ENCODE data around the gene TMEM209.
A peak's percentile ranks its signal among the peaks of the same experiment; 100 is the strongest.

The TMEM209 gene

GRCh38 chr7:130143334-130143732 lies 61.9 kb downstream of the TMEM209 start:
- peaks cover 12% of the 10 kb centered on the region for H3K27me3 ChIP-seq
- TF ChIP-seq CTCF (IDR thresholded peaks at IDR 0.05) = no peak
- H3K9me3 ChIP-seq = no peaks in the 10 kb centered on the region
- H3K36me3 ChIP-seq = no peaks in the 10 kb centered on the region
- no peak overlapping the region for H3K4me3 ChIP-seq (ENCODE audit: low read depth in 1 of 2, low read length in 1 of 2)
- H3K4me1 ChIP-seq (ENCODE audit: control insufficient read depth in 1 of 2, insufficient read depth in 1 of 2, low read depth in 1 of 2, low read length in 1 of 2) = peaks cover 10 to 11% of the 10 kb centered on the region in 2 experiments
- H3K27ac ChIP-seq = no peak overlapping the region

GRCh38 chr7:130142654-130143333 lies 62.4 kb downstream of the TMEM209 start:
- H3K27ac ChIP-seq = no peak overlapping the region
- H3K9me3 ChIP-seq = no peaks in the 10 kb centered on the region
- TF ChIP-seq CTCF (IDR thresholded peaks at IDR 0.05) = no peak
- no peaks in the 10 kb centered on the region for H3K36me3 ChIP-seq
- H3K4me1 ChIP-seq (ENCODE audit: control insufficient read depth in 1 of 2, insufficient read depth in 1 of 2, low read depth in 1 of 2, low read length in 1 of 2) = peaks cover 10 to 11% of the 10 kb centered on the region in 2 experiments
- H3K4me3 ChIP-seq (ENCODE audit: low read depth in 1 of 2, low read length in 1 of 2) = no peak overlapping the region
- H3K27me3 ChIP-seq = peaks cover 12% of the 10 kb centered on the region

GRCh38 chr7:130141884-130142653 lies 63.1 kb downstream of the TMEM209 start:
- Histone ChIP-seq H3K4me3 (ENCODE audit: low read depth in 1 of 2, low read length in 1 of 2) (peak overlapping the region; percentile 52 to 55), H3K27ac (no peak overlapping the region), H3K27me3 (peaks cover 12% of the 10 kb centered on the region), H3K36me3 (peaks cover 6% of the 10 kb centered on the region), H3K4me1 (ENCODE audit: control insufficient read depth in 1 of 2, insufficient read depth in 1 of 2, low read depth in 1 of 2, low read length in 1 of 2) (peaks cover 10 to 11% of the 10 kb centered on the region in 2 experiments), H3K9me3 (no peaks in the 10 kb centered on the region)
- no peak for TF ChIP-seq CTCF (IDR thresholded peaks at IDR 0.05)

GRCh38 chr7:130141161-130141883 lies 63.9 kb downstream of the TMEM209 start:
- Histone ChIP-seq H3K4me1 (ENCODE audit: control insufficient read depth in 1 of 2, insufficient read depth in 1 of 2, low read depth in 1 of 2, low read length in 1 of 2) (peaks cover 10 to 11% of the 10 kb centered on the region in 2 experiments), H3K27me3 (peaks cover 12% of the 10 kb centered on the region), H3K4me3 (ENCODE audit: low read depth in 1 of 2, low read length in 1 of 2) (peak overlapping the region; percentile 52 to 55), H3K9me3 (no peaks in the 10 kb centered on the region), H3K27ac (no peak overlapping the region), H3K36me3 (peaks cover 10% of the 10 kb centered on the region)
- TF ChIP-seq CTCF (IDR thresholded peaks at IDR 0.05) = no peak

- Histone ChIP-seq H3K36me3 (peaks cover 14% of the 10 kb centered on the region), H3K27ac (no peak overlapping the region), H3K27me3 (peaks cover 12% of the 10 kb centered on the region), H3K9me3 (no peaks in the 10 kb centered on the region), H3K4me3 (ENCODE audit: low read depth in 1 of 2, low read length in 1 of 2) (peak overlapping the region; percentile 52 to 55), H3K4me1 (ENCODE audit: control insufficient read depth in 1 of 2, insufficient read depth in 1 of 2, low read depth in 1 of 2, low read length in 1 of 2) (peaks cover 10 to 11% of the 10 kb centered on the region in 2 experiments)
- no peak for TF ChIP-seq CTCF (IDR thresholded peaks at IDR 0.05)
Measured at GRCh38 chr7:130140551-130141160, 64.5 kb downstream of the TMEM209 start.
